GM21717 (cell line): ENCODE data around the gene BTNL8.

ENCODE experiments used
- ATAC-seq: cut with Tn5 transposase; IDR thresholded peaks from one replicate; pipeline ENCODE4 v1.9.1; 2021; ENCODE audit warnings: mild to moderate bottlenecking, moderate library complexity; ENCODE audit not compliant: unreplicated experiment

The BTNL8 gene, protein sequence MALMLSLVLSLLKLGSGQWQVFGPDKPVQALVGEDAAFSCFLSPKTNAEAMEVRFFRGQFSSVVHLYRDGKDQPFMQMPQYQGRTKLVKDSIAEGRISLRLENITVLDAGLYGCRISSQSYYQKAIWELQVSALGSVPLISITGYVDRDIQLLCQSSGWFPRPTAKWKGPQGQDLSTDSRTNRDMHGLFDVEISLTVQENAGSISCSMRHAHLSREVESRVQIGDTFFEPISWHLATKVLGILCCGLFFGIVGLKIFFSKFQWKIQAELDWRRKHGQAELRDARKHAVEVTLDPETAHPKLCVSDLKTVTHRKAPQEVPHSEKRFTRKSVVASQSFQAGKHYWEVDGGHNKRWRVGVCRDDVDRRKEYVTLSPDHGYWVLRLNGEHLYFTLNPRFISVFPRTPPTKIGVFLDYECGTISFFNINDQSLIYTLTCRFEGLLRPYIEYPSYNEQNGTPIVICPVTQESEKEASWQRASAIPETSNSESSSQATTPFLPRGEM

GRCh38 chr5:180898621-180899246 lies at the start of gene BTNL8:
Gene BTNL8, plus strand, starts transcription at chr5:180899159. Its CDS starts 152 bp downstream, at chr5:180899311.
- ATAC-seq, result no peak

DNA sequence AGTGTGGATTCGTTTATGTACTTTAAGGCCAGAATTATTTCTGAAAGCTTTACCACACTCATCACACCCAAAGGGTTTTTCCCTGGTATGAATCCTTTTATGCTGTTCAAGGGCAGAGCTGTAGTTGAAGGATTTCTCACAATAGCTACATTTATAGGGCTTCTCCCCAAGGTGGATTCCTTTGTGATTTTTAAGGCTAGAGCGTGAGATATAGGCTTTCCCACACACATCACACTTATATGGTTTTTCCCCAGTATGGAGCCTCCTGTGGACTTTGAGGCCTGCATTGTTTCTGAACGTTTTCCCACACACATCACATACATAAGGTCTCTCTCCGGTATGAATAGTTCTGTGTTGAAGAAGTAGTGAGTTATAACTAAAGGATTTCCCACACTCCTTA lies 49.1 kb upstream of the BTNL8 start:
- ATAC-seq, result no peak

DNA sequence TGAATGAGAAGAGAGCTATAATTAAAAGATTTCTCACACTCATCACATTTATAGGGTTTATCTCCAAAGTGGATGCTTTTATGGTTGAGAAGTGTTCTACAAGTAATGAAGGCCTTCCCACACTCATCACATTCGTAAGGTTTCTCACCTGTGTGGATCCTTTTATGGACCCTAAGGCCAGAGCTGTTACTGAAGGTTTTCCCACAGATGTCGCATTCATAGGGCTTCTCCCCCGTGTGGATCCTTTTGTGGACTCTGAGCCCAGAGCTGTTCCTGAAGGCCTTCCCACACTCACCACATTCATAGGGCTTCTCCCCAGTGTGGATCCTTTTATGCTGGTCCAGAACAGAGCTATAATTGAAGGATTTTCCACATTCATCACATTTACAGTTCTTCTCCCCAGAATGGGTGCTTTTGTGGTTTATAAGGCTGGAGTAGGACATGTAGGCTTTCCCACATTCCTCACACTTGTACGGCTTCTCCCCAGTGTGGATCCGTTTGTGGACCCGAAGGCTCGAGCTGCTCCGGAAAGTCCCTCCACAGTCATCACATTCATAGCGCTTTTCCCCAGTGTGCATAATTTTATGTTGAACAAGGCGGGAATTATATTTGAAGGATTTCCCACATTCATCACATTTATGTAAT lies 48.4 kb upstream of the BTNL8 start:
- no peak for ATAC-seq

GRCh38 chr5:180852495-180852894 lies 46.5 kb upstream of the BTNL8 start:
- ATAC-seq, result no peak

DNA sequence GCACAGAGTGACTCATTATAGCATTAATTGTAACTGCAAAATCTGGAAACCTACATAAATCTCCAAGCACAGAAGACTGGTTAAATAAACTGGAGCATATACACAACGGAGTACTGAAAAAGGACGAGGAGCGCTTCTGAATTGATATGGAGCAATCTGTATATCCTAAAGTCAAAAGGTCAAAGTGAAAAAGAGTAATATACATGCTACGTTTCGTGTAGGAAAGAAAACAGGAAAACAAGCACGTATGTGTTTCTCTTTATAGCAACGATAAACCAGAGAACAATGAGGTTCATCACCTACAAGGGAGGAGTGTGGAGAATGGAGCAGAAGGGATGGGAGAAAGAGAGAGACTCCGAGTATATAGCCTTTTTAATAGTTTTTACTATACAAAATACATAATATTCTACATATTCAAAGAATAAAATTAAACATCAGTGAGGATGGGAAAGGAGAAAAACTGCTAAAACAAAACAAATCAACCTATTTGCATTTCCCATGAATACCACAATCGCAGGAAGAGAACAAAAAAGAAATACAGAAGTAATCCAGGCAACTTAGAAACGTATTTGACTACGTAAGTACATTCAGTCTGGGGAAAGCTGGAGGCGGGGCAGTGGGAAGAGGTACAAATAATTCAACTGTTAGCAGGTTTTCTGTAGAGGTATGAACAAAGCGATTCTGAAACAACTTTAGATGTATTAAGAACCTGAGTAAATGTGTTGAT lies 45.7 kb upstream of the BTNL8 start:
- no peak for ATAC-seq

DNA sequence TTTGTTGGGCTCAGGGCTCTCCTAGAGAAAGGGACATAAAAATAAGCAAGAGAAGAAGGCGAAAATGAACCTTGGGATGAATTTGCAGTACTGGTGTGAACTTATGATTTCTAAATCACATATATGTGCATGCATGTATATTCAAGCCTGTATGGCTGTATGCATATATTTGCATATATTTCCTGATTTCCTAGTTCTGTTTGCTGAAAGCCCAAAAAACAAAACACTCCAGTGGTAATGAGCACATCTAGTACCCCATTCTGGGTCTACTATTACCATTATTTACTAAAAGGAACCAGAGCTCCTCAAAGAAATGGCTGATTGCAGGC lies 45.1 kb upstream of the BTNL8 start:
- no peak for ATAC-seq

- ATAC-seq, result no peak
These were observed 40.4 kb upstream of the BTNL8 start for GRCh38 chr5:180858586-180858985.

- ATAC-seq, result peak; percentile 54
These were observed 38.6 kb upstream of the BTNL8 start for GRCh38 chr5:180860273-180860886.

DNA sequence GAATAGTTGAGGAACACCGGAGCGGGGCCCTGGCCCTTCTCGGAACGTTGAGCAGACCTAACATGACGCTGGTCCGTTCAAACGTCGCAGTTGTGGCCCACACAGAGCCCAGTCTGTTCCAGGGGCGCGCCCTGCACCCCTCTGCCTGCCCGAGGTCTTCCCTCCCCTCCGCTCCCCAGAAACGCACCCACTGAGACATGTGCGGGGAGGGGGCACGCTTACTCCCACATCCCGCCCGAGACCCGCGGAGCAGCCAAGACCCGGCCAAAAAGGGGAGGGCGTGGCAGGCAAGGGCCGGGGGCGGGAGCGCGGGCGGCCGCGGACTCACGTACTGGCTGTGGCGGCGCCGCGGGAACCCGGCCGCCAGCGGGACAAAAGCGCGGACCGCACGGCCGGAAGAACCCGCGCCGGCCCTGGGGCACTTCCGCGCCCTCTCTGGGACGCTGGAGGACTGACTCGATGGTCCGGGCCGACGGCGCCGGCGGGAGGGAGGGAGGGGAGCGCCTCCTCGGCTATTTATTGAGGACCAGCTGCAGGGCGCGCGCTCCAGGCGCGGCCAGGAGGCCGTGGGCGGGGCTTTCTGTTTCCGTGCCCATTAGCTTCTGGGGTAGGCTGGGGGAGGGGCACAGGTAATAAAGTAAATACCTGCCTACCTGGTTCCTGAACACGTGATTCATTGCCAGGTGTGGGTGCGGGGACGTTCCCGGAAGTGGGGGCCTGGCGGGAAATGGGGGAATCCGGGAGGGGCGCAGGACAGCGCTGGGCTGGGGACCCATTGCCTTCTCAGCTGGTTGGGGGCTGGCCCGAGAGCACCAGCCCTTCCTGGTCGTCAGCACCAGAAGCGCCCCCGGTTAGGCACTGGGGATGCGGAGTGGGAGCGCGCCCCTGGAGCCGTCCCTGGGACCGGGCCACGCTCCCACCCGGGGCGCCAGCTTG lies 37.8 kb upstream of the BTNL8 start, which contains the start of gene ZFP62:
Gene ZFP62, minus strand, starts transcription at position 390 of the 936 bp plus-strand sequence. Its CDS starts 57 bp downstream, at position 333.
- peak; percentile 84 for ATAC-seq

DNA sequence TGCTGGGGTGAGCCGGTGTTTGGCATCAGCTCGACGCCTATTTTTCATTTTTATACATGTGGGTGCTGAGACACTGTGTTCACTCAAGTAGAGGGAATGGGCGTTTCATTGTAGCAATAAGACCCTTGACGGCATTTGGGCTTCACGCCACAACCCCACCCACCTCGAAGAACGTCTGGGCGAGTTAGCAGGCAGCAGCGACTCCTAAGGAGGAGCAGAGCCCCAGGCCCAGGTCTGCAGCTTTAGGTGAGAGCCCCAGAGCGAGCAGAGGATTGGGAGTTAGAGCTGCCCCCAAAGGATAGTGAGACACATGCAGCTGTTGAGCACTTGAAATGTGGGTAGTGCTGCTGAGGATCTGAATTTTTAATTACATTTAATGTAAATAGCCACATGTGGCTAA lies 36.3 kb upstream of the BTNL8 start:
- no peak for ATAC-seq

DNA sequence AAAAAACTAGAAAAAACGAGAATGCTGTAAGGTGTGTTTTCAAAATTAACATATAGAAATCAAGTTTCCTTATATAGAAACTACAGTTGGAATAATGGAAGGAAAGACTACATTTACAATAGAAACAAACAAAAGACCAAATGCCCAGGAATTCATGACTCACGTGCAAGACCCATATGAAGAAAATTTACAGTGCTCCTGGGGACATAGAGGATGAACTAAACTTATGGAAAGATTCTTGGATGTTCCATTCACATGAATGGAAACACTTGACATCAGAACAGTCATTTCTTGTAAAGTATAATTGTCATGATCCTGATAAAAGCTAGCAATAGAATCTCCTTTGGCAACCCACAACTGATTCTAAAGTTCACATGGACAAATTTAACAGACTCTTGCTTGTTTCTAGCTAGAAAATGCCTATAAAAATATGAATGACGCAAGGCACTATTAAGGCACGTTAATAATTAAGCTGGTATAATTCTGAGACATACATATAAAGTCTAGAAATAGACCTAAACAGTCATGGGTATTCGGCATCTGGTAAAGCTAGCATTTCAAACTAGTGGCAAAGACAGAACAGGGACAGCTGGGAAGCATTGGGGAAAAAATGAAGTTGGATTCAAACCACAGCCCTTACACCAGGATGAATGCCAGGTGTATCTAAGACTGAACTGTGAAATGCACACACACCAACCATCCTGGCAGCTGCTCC lies 32.8 kb upstream of the BTNL8 start:
- ATAC-seq, result no peak

DNA sequence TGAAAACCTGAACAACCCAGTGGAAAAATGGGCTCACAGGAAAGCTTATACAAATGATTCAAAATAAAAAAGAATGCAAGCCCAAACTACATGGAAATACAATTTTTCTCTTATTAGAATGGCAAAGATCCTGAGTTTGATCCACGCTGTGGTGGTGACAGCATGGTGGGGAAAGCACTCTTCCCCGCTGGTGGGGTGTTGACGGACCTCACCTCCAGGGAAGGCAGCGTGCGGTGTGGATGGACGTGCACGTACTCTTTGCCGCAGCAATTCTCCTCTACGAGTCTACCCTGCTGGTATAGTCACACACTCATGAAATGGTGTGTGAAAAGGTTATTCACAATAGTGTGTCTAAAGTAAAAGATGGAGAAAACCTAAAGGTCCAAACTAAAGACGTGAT lies 32.0 kb upstream of the BTNL8 start:
- ATAC-seq, result no peak

- no peak for ATAC-seq
These were observed 30.0 kb upstream of the BTNL8 start for GRCh38 chr5:180868960-180869359.

DNA sequence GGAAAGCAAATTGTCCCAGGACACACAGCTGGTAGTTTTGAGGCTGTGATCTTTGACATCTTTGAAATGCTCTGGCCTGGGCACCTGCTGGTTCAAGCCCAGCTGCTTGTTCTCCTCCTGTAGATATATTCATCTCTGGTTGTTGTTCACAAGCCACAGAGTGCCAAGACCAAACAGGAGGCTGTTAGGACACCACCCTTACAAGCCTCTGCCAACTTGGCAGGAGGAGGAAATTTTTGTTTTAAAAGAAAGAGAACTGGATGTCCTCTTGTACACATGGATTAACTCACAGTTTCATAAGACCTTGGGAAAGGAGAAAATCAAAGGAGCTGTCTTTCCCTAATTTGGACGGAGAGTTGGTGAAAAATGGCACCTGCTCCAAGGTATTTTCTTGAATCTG lies 29.4 kb upstream of the BTNL8 start:
- ATAC-seq, result no peak

DNA sequence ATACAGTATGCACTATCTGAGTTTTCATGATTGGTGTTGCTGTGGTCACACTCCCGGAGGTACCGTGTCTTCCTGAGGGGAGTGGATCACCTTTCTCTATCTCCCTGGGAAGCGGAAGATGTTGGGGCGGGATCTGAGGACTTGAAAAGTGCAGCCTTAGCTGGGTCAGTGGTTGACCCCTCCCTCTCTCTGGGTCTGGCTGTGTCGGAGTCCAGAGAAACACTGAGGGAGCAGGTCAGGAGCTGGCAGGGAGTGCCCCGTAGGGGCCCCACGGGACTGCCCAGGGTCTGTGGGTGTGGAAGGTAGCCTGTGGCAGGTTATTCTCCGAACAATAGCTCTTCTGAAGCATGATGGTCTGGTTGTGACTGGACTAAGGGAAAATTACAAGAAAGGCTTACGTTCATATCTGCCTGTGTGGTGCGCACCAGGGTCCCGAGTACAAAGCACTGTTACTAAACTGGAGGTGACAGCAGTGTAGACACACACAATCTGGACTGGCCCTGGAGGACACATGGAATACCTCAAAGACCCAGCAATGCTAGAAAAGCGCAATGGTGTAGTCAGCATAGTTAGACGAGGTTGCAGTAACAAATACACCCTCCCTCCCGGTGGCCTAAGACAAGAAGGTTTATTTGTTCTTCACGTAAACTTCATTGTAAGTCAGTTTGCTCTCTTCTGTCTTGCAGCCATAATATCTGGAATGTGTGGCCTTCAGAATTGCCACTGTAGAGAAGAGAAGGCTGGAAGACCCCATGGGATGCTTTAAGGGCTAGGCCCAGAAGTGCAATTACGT lies 28.5 kb upstream of the BTNL8 start:
- no peak for ATAC-seq

GRCh38 chr5:180872419-180872818 lies 26.5 kb upstream of the BTNL8 start:
- no peak for ATAC-seq

- no peak for ATAC-seq
These were observed 25.1 kb upstream of the BTNL8 start for GRCh38 chr5:180873615-180874520.
